SU-DHL-6 (cell line): Measurements from ENCODE around the gene KAZN.

Source experiments
- EZH2phosphoT487 ChIP-seq: fragments of 200-600 bp; sonication (generic), shearing (Covaris generic); conservative IDR thresholded peaks from 2 replicates; pipeline ENCODE4 v1.6.1; 2018; ENCODE audit warnings: mild to moderate bottlenecking, antibody characterized with exemption, low read length, moderate library complexity, mixed read lengths
- TF ChIP-seq, protein P1 (sequence below): fragments of 200-600 bp; sonication (generic); IDR thresholded peaks from one replicate; pipeline ENCODE4 v1.5.1; 2017; ENCODE audit warnings: antibody characterized with exemption, mild to moderate bottlenecking, low read length, moderate library complexity; ENCODE audit not compliant: insufficient read depth, poor library complexity, severe bottlenecking

DNA sequence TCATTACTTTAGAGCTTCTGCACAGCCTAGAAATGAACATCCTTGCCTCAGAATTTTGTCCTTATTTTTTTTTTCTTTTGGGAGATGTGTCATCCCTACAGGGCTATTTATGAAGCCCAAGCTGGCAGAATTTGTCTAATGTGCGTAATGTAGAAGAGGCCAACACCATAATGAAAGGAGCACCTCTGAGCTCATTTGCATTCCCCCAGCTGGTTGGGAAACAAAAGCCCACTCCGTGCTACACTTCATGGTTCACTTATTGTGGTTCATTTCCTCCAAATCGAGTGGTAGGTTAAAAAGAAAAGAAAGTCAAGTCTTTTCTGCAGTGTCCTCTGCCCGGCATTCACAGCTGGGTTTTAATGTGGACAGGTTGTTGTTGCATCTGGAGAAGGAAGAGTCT lies 73.5 kb downstream of the KAZN start:
- TF ChIP-seq, protein P1, sequence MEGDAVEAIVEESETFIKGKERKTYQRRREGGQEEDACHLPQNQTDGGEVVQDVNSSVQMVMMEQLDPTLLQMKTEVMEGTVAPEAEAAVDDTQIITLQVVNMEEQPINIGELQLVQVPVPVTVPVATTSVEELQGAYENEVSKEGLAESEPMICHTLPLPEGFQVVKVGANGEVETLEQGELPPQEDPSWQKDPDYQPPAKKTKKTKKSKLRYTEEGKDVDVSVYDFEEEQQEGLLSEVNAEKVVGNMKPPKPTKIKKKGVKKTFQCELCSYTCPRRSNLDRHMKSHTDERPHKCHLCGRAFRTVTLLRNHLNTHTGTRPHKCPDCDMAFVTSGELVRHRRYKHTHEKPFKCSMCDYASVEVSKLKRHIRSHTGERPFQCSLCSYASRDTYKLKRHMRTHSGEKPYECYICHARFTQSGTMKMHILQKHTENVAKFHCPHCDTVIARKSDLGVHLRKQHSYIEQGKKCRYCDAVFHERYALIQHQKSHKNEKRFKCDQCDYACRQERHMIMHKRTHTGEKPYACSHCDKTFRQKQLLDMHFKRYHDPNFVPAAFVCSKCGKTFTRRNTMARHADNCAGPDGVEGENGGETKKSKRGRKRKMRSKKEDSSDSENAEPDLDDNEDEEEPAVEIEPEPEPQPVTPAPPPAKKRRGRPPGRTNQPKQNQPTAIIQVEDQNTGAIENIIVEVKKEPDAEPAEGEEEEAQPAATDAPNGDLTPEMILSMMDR, result no peak
- no peak for TF ChIP-seq EZH2phosphoT487
